ENCODE measurements around the gene STRIP1. TPM values are rescaled to one million over a fixed set of nuclear protein-coding genes. Genes with fewer than 3 reads are reported as not detected.

STRIP1 gene
- total RNA-seq, 4 donors from 2014 or later: 26.2 to 43.5 (median 35.3) TPM

DNA sequence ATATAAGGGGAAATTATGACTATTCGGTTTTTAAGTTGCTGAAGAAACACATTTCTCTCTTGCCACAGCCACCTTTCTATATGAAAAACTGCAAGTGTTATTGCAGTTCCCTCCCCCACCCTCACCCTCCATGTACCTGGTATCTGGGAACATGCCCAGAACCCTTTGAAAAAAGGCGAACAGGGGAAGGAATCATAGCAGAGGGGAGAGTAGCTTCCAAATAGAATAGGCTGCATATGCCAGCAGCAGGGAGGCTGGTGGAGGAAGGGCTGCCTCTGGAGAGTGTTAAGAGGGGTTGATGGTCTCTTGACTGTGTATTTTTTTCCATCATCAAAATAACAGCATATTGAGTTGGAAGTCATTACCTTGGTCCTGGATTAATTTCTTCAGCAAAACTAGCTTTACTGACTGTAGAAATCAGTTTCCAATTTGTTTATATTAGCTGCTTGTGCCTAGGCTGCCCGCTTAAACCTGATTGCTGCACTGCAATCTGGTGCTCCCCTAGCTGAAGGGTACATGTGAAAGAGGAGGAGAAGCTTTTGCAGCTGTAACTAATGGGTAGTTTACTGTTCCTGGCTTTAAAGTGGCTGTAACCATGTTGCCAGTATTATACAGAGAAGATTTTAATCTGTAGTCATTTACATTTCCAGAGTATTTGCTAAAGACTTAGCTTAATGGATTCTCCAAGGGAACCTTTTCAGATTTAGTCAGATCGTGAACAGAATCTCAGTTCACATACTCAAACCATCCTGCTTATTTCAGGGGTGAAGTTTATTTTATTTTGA lies 27.2 kb upstream of the STRIP1 start:
- 59% methylated on average over 4 of the region's 4 CpGs for WGBS
- intact Hi-C loops (cut with DNase I): no loop called here
- TF ChIP-seq POLR2AphosphoS5 (IDR thresholded peaks at IDR 0.05): no peak
- TF ChIP-seq EP300 (IDR thresholded peaks at IDR 0.05): no peak
- no peak for TF ChIP-seq POLR2A (IDR thresholded peaks at IDR 0.05; ENCODE audit: low read depth)
- TF ChIP-seq, protein P1, sequence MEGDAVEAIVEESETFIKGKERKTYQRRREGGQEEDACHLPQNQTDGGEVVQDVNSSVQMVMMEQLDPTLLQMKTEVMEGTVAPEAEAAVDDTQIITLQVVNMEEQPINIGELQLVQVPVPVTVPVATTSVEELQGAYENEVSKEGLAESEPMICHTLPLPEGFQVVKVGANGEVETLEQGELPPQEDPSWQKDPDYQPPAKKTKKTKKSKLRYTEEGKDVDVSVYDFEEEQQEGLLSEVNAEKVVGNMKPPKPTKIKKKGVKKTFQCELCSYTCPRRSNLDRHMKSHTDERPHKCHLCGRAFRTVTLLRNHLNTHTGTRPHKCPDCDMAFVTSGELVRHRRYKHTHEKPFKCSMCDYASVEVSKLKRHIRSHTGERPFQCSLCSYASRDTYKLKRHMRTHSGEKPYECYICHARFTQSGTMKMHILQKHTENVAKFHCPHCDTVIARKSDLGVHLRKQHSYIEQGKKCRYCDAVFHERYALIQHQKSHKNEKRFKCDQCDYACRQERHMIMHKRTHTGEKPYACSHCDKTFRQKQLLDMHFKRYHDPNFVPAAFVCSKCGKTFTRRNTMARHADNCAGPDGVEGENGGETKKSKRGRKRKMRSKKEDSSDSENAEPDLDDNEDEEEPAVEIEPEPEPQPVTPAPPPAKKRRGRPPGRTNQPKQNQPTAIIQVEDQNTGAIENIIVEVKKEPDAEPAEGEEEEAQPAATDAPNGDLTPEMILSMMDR (IDR thresholded peaks at IDR 0.05): no peak

DNA sequence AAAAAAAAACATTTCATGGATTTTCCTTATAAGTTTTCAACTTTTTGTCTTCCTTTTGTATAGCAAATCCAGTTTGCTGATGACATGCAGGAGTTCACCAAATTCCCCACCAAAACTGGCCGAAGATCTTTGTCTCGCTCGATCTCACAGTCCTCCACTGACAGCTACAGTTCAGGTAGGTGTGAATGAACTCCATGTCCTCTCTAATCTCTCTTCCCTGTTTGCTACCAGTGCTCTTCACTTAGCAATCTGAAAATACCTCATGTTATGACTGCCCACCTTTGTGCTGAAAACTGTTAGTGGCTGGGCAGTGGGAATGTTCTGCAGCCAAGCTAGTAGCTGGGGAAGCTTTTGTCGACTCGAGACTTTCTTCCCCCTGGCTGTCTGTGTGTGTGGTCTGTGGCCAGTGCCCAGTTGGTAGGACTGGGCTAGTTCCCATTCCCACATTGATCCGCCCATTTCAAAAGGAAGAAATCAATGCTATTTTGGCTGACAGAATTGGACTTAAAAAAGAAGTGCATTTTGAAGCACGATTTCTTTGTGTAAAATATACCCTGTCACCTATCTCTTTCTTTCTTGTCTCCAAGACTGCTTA lies 25.4 kb upstream of the STRIP1 start:
- intact Hi-C loops (cut with DNase I): no loop called here
- DNase-seq (ENCODE audit: extremely low spot score): no peak
- no peak overlapping the region for H3K27ac ChIP-seq (replicated peaks in 1 of 4)
- H3K9me3 ChIP-seq: no peaks in the 10 kb centered on the region
- H3K4me1 ChIP-seq: peaks cover 32 to 51% (median 41%) of the 10 kb centered on the region in 4 donors
- H3K27me3 ChIP-seq: no peaks in the 10 kb centered on the region
- peaks cover 43 to 53% (median 51%) of the 10 kb centered on the region in 4 donors for H3K36me3 ChIP-seq
- TF ChIP-seq EP300 (IDR thresholded peaks at IDR 0.05): no peak
- TF ChIP-seq, protein P1 (IDR thresholded peaks at IDR 0.05): no peak
- H3K4me3 ChIP-seq: no peak overlapping the region
- WGBS: 90% methylated on average over 7 of the region's 7 CpGs

More for the DNA sequence above, 27.2 kb upstream of the STRIP1 start:
- Histone ChIP-seq H3K27me3 (no peaks in the 10 kb centered on the region), H3K9me3 (no peaks in the 10 kb centered on the region), H3K4me1 (peaks cover 44 to 65% (median 55%) of the 10 kb centered on the region in 4 donors), H3K27ac (replicated peaks in 1 of 4) (peak overlapping the region in 2 of 4 donors; percentile 76 to 79), H3K4me3 (no peak overlapping the region), H3K36me3 (peaks cover 24 to 35% (median 33%) of the 10 kb centered on the region in 4 donors)
- no peak for DNase-seq (ENCODE audit: extremely low spot score)

DNA sequence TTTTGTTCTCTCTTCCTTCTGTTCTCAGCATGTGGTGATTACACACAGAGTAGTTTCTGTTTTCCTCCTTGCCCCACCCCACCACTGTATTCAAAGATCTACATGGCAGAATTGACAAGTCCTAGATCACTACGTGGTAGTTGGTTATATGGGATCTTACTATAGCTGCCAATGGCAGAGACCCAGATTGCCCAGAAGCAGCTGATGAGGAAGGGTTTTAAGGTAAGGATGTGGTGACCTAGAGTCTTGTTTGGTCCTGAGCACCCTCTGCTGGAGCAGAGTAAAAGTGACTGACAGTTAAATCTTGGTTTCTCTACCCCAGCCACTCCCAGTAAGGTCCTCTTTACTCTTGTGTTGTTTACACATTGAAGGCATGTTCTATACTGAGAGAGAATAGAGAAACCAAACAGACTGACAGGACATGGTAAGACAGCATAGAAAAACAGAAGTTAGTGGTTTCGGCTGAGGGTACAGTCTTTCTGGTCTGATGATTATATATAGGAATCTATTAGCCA lies 22.8 kb upstream of the STRIP1 start:
- H3K4me3 ChIP-seq: no peak overlapping the region
- H3K27ac ChIP-seq (replicated peaks in 1 of 4): peak overlapping the region in 1 of 4 donors; percentile 4
- TF ChIP-seq, protein P1 (IDR thresholded peaks at IDR 0.05): peak; percentile 45 to 64 (median 64)
- no peak for TF ChIP-seq EP300 (IDR thresholded peaks at IDR 0.05)
- peak in 1 of 2 donors; percentile 18 for TF ChIP-seq POLR2AphosphoS5 (IDR thresholded peaks at IDR 0.05)
- H3K9me3 ChIP-seq: no peaks in the 10 kb centered on the region
- no peak for DNase-seq (ENCODE audit: extremely low spot score)
- WGBS: 47% methylated on average over 2 of the region's 2 CpGs
- H3K27me3 ChIP-seq: no peaks in the 10 kb centered on the region
- intact Hi-C loops (cut with DNase I): no loop called here
- peaks cover 63 to 78% (median 76%) of the 10 kb centered on the region in 4 donors for H3K36me3 ChIP-seq
- H3K4me1 ChIP-seq: peaks cover 9 to 25% (median 17%) of the 10 kb centered on the region in 4 donors

DNA sequence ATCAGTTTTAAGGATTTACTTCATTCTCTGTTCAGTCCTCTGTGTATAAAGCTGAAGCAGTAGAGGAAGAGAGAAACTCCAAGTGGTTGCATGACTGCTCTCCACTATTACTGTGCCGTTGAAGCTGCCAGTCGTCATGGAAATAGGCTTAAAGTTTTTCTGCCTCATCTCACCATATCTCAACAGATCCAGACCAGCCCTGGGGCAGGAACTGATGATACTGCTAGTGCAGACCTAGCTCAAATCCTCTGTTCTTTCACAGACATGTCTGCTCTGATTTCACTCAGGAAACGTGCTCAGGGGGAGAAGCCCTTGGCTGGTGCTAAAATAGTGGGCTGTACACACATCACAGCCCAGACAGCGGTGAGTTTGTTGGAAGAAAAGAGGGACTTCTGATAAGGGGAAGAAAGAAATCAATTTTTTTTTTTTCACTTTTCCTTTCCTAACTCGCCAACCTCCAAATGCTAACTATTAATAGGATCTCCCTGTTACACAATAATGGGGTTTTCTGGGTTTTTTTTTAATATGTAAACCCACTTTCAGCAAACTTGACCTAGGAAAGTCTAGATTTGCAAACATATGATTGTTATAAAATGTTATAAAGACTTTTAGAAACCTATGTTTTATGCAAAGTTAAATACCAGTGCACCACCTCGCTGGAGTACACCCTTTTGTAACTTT lies 22.2 kb upstream of the STRIP1 start:
- no peak overlapping the region for H3K4me3 ChIP-seq
- intact Hi-C loops (cut with DNase I): no loop called here
- TF ChIP-seq EP300 (IDR thresholded peaks at IDR 0.05) (no peak), POLR2A (IDR thresholded peaks at IDR 0.05; ENCODE audit: low read depth) (no peak), POLR2AphosphoS5 (IDR thresholded peaks at IDR 0.05) (no peak)
- TF ChIP-seq, protein P1 (IDR thresholded peaks at IDR 0.05): no peak
- H3K27ac ChIP-seq (replicated peaks in 1 of 4): no peak overlapping the region
- no peaks in the 10 kb centered on the region for H3K27me3 ChIP-seq
- no peaks in the 10 kb centered on the region for H3K9me3 ChIP-seq
- peaks cover 3 to 19% (median 10%) of the 10 kb centered on the region in 4 donors for H3K4me1 ChIP-seq
- WGBS: 83% methylated on average over 6 of the region's 6 CpGs
- no peak for DNase-seq (ENCODE audit: extremely low spot score)
- peaks cover 67 to 85% (median 83%) of the 10 kb centered on the region in 4 donors for H3K36me3 ChIP-seq
